GM23338 (cell line): ENCODE data around the gene EXOC4. TPM values are rescaled to one million over a fixed set of nuclear protein-coding genes. Genes with fewer than 3 reads are reported as not detected.

Experiments
- ATAC-seq: fragments of 200-7000 bp; cut with Tn5 transposase; 3 replicates; pipeline ENCODE4 v1.9.1; 2020
- DNase-seq: peaks from one replicate; pipeline ENCODE4 v3.0.0-alpha.2; 2015; ENCODE audit warnings: low spot score
- H2AFZ ChIP-seq: fragments of 200-600 bp; sonication (generic); 2 replicates; pipeline ENCODE4 v1.8.0; 2016; ENCODE audit warnings: antibody characterized with exemption, mild to moderate bottlenecking, moderate library complexity
- H3F3A ChIP-seq: fragments of 200-600 bp; sonication (generic); replicated peaks from 2 replicates; pipeline ENCODE4 v1.8.0; 2017; ENCODE audit warnings: antibody characterized with exemption, mixed run types, low read depth
- H3K27ac ChIP-seq: fragments of 200-600 bp; sonication (generic); 2 replicates; pipeline ENCODE4 v1.6.1; 2016; ENCODE audit warnings: low read depth
- H3K27me3 ChIP-seq: fragments of 200-600 bp; sonication (generic); 2 replicates; pipeline ENCODE4 v1.8.0; 2016; ENCODE audit warnings: mild to moderate bottlenecking, mixed run types, moderate library complexity; ENCODE audit not compliant: insufficient read depth
- H3K36me3 ChIP-seq: fragments of 200-600 bp; sonication (generic); 2 replicates; pipeline ENCODE4 v1.8.0; 2016; ENCODE audit warnings: mild to moderate bottlenecking; ENCODE audit not compliant: insufficient read depth
- H3K4me1 ChIP-seq: fragments of 200-600 bp; sonication (generic); 2 replicates; pipeline ENCODE4 v1.8.0; 2016; ENCODE audit warnings: mild to moderate bottlenecking, moderate library complexity; ENCODE audit not compliant: insufficient read depth
- H3K4me2 ChIP-seq: fragments of 200-600 bp; sonication (generic); 2 replicates; pipeline ENCODE4 v1.7.1; 2017; ENCODE audit warnings: mixed run types
- H3K4me3 ChIP-seq: fragments of 200-600 bp; sonication (generic); 2 replicates; pipeline ENCODE4 v1.6.1; 2016; ENCODE audit warnings: mixed run types
- H3K79me2 ChIP-seq: fragments of 200-600 bp; sonication (generic); replicated peaks from 2 replicates; pipeline ENCODE4 v1.8.0; 2017; ENCODE audit warnings: mild to moderate bottlenecking; ENCODE audit not compliant: insufficient read depth
- H3K9me2 ChIP-seq: fragments of 200-600 bp; sonication (generic); 2 replicates; pipeline ENCODE4 v1.8.0; 2017; ENCODE audit not compliant: insufficient read depth
- H4K20me1 ChIP-seq: fragments of 200-600 bp; sonication (generic); replicated peaks from 2 replicates; pipeline ENCODE4 v1.8.0; 2017; ENCODE audit warnings: mild to moderate bottlenecking; ENCODE audit not compliant: insufficient read depth
- H3K27ac Mint-ChIP-seq: 2 replicates; pipeline ENCODE4 v1.8.0; 2020; ENCODE audit warnings: inconsistent platforms, mild to moderate bottlenecking, moderate library complexity, mixed read lengths
- H3K27me3 Mint-ChIP-seq: 3 replicates; pipeline ENCODE4 v1.8.0; 2022; ENCODE audit warnings: low read depth, mild to moderate bottlenecking, moderate library complexity, mixed read lengths, inconsistent platforms; ENCODE audit not compliant: insufficient read depth, poor library complexity
- H3K36me3 Mint-ChIP-seq: 3 replicates; pipeline ENCODE4 v1.8.0; 2021; ENCODE audit warnings: low read depth, mild to moderate bottlenecking, inconsistent platforms, moderate library complexity, mixed read lengths
- H3K4me1 Mint-ChIP-seq: 3 replicates; pipeline ENCODE4 v1.8.0; 2020; ENCODE audit warnings: mild to moderate bottlenecking, inconsistent platforms, mixed read lengths
- H3K4me3 Mint-ChIP-seq: 3 replicates; pipeline ENCODE4 v1.8.0; 2021; ENCODE audit warnings: moderate library complexity, mild to moderate bottlenecking, inconsistent platforms, mixed read lengths
- H3K9me3 Mint-ChIP-seq: 3 replicates; pipeline ENCODE4 v1.8.0; 2020; ENCODE audit warnings: moderate library complexity, mild to moderate bottlenecking, inconsistent platforms, mixed read lengths
- CREB1 ChIP-seq: fragments of 250-450 bp; sonication (Bioruptor Pico); IDR thresholded peaks from 2 replicates; pipeline ENCODE4 v1.5.0; 2020; ENCODE audit warnings: low read depth, mild to moderate bottlenecking, moderate library complexity
- CTCF ChIP-seq, 2 experiments: fragments of 200-600 bp in 1 of 2; sonication (generic) in 1 of 2; conservative IDR thresholded peaks; 2 replicates each; pipeline versions ENCODE4 v1.5.1 to v1.6.1; 2016 to 2017; ENCODE audit warnings: antibody characterized with exemption in 2 of 2, low read depth in 2 of 2, mild to moderate bottlenecking in 2 of 2, moderate library complexity in 1 of 2
- EZH2 ChIP-seq: fragments of 200-600 bp; sonication (generic); IDR thresholded peaks from one replicate; pipeline ENCODE4 v1.8.0; 2017; ENCODE audit warnings: antibody characterized with exemption, mild to moderate bottlenecking, low read depth; ENCODE audit not compliant: unreplicated experiment
- EZH2phosphoT487 ChIP-seq: fragments of 200-600 bp; sonication (generic); IDR thresholded peaks from one replicate; pipeline ENCODE4 v1.8.1; 2018; ENCODE audit warnings: antibody characterized with exemption; ENCODE audit not compliant: unreplicated experiment
- JUNB ChIP-seq: IDR thresholded peaks from one replicate; pipeline ENCODE4 v1.6.1; 2016; ENCODE audit warnings: antibody characterized with exemption; ENCODE audit not compliant: unreplicated experiment
- NANOG ChIP-seq: IDR thresholded peaks from 2 replicates; pipeline ENCODE4 v1.6.1; 2016; ENCODE audit warnings: antibody characterized with exemption, borderline replicate concordance
- POLR2AphosphoS5 ChIP-seq: IDR thresholded peaks from 2 replicates; pipeline ENCODE4 v1.6.1; 2016; ENCODE audit warnings: antibody characterized with exemption, low read depth
- REST ChIP-seq: IDR thresholded peaks from one replicate; pipeline ENCODE4 v1.6.1; 2018; ENCODE audit warnings: antibody characterized with exemption; ENCODE audit not compliant: unreplicated experiment
- STAT1 ChIP-seq: IDR thresholded peaks from one replicate; pipeline ENCODE4 v1.6.1; 2016; ENCODE audit warnings: antibody characterized with exemption; ENCODE audit not compliant: unreplicated experiment
- ZNF114 ChIP-seq: fragments of 250-450 bp; sonication (Bioruptor Pico); IDR thresholded peaks from 2 replicates; pipeline ENCODE4 v1.5.0; 2020; ENCODE audit warnings: mild to moderate bottlenecking, moderate library complexity
- ZNF331 ChIP-seq: fragments of 250-450 bp; sonication (Bioruptor Pico); IDR thresholded peaks from 2 replicates; pipeline ENCODE4 v1.5.0; 2020; ENCODE audit warnings: low read depth, mild to moderate bottlenecking, moderate library complexity
- polyA plus RNA-seq: library from polyadenylated mRNA; unstranded; fragments of >200 nt; fragmentation: Nextera tagmentation; extraction: Ambion mirVana; gene quantifications from 2 replicates; pipeline ENCODE4 v1.2.1, GENCODE V29; 2016
- total RNA-seq: library from RNA; depleted of rRNA; stranded (reverse); fragments of >200 nt; shearing (Covaris generic); gene quantifications from 2 replicates; pipeline ENCODE4 v1.2.3, GENCODE V29; 2014
- TF ChIP-seq, protein P1 (sequence below): IDR thresholded peaks from 2 replicates; pipeline ENCODE4 v1.6.1; 2016; ENCODE audit warnings: antibody characterized with exemption
- TF ChIP-seq, protein P2 (sequence below): fragments of 250-450 bp; sonication (Bioruptor Pico); IDR thresholded peaks from 2 replicates; pipeline ENCODE4 v1.5.0; 2020; ENCODE audit warnings: mild to moderate bottlenecking, moderate library complexity

EXOC4 gene
- total and polyA plus RNA-seq, 2 experiments from 2014 or later: 37.5 to 52.7 TPM

- Histone ChIP-seq H3F3A (no peaks in the 10 kb centered on the region), H3K4me2 (no peak overlapping the region), H3K9me2 (no peaks in the 10 kb centered on the region), H3K27ac (no peak overlapping the region), H4K20me1 (no peaks in the 10 kb centered on the region), H2AFZ (no peak overlapping the region), H3K4me1 (no peaks in the 10 kb centered on the region), H3K27me3 (no peaks in the 10 kb centered on the region), H3K4me3 (no peak overlapping the region), H3K36me3 (no peaks in the 10 kb centered on the region), H3K79me2 (no peaks in the 10 kb centered on the region)
- no peak for ATAC-seq
- Mint-ChIP-seq H3K4me1 (peaks cover 7% of the 10 kb centered on the region), H3K27ac (no peak overlapping the region), H3K27me3 (no peaks in the 10 kb centered on the region), H3K4me3 (no peak overlapping the region), H3K36me3 (no peaks in the 10 kb centered on the region; the same call in 2 of the 3 replicates), H3K9me3 (no peaks in the 10 kb centered on the region)
- DNase-seq: no peak
- TF ChIP-seq, protein P1, sequence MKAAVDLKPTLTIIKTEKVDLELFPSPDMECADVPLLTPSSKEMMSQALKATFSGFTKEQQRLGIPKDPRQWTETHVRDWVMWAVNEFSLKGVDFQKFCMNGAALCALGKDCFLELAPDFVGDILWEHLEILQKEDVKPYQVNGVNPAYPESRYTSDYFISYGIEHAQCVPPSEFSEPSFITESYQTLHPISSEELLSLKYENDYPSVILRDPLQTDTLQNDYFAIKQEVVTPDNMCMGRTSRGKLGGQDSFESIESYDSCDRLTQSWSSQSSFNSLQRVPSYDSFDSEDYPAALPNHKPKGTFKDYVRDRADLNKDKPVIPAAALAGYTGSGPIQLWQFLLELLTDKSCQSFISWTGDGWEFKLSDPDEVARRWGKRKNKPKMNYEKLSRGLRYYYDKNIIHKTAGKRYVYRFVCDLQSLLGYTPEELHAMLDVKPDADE: no peak
- no peak for TF ChIP-seq CTCF (conservative IDR thresholded peaks at IDR 0.05; ENCODE audit: low read depth in 2 of 2)
- no peak for TF ChIP-seq ZNF114 (CRISPR knock-in tag)
- no peak for TF ChIP-seq EZH2phosphoT487
- TF ChIP-seq REST: no peak
- TF ChIP-seq NANOG: no peak
- TF ChIP-seq POLR2AphosphoS5: no peak
- no peak for TF ChIP-seq JUNB
- no peak for TF ChIP-seq STAT1
- no peak for TF ChIP-seq CREB1 (CRISPR knock-in tag)
- no peak for TF ChIP-seq EZH2
- no peak for TF ChIP-seq ZNF331 (CRISPR knock-in tag)
- TF ChIP-seq, protein P2, sequence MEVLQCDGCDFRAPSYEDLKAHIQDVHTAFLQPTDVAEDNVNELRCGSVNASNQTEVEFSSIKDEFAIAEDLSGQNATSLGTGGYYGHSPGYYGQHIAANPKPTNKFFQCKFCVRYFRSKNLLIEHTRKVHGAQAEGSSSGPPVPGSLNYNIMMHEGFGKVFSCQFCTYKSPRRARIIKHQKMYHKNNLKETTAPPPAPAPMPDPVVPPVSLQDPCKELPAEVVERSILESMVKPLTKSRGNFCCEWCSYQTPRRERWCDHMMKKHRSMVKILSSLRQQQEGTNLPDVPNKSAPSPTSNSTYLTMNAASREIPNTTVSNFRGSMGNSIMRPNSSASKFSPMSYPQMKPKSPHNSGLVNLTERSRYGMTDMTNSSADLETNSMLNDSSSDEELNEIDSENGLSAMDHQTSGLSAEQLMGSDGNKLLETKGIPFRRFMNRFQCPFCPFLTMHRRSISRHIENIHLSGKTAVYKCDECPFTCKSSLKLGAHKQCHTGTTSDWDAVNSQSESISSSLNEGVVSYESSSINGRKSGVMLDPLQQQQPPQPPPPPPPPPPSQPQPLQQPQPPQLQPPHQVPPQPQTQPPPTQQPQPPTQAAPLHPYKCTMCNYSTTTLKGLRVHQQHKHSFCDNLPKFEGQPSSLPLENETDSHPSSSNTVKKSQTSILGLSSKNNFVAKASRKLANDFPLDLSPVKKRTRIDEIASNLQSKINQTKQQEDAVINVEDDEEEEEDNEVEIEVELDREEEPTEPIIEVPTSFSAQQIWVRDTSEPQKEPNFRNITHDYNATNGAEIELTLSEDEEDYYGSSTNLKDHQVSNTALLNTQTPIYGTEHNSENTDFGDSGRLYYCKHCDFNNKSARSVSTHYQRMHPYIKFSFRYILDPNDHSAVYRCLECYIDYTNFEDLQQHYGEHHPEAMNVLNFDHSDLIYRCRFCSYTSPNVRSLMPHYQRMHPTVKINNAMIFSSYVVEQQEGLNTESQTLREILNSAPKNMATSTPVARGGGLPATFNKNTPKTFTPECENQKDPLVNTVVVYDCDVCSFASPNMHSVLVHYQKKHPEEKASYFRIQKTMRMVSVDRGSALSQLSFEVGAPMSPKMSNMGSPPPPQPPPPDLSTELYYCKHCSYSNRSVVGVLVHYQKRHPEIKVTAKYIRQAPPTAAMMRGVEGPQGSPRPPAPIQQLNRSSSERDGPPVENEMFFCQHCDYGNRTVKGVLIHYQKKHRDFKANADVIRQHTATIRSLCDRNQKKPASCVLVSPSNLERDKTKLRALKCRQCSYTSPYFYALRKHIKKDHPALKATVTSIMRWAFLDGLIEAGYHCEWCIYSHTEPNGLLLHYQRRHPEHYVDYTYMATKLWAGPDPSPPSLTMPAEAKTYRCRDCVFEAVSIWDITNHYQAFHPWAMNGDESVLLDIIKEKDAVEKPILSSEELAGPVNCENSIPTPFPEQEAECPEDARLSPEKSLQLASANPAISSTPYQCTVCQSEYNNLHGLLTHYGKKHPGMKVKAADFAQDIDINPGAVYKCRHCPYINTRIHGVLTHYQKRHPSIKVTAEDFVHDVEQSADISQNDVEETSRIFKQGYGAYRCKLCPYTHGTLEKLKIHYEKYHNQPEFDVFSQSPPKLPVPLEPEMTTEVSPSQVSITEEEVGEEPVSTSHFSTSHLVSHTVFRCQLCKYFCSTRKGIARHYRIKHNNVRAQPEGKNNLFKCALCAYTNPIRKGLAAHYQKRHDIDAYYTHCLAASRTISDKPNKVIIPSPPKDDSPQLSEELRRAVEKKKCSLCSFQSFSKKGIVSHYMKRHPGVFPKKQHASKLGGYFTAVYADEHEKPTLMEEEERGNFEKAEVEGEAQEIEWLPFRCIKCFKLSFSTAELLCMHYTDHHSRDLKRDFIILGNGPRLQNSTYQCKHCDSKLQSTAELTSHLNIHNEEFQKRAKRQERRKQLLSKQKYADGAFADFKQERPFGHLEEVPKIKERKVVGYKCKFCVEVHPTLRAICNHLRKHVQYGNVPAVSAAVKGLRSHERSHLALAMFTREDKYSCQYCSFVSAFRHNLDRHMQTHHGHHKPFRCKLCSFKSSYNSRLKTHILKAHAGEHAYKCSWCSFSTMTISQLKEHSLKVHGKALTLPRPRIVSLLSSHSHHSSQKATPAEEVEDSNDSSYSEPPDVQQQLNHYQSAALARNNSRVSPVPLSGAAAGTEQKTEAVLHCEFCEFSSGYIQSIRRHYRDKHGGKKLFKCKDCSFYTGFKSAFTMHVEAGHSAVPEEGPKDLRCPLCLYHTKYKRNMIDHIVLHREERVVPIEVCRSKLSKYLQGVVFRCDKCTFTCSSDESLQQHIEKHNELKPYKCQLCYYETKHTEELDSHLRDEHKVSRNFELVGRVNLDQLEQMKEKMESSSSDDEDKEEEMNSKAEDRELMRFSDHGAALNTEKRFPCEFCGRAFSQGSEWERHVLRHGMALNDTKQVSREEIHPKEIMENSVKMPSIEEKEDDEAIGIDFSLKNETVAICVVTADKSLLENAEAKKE (CRISPR knock-in tag): no peak
Measured at GRCh38 chr7:134058521-134058920, 805.6 kb downstream of the EXOC4 start.
